ENCODE results near the gene RABGEF1.

DNA sequence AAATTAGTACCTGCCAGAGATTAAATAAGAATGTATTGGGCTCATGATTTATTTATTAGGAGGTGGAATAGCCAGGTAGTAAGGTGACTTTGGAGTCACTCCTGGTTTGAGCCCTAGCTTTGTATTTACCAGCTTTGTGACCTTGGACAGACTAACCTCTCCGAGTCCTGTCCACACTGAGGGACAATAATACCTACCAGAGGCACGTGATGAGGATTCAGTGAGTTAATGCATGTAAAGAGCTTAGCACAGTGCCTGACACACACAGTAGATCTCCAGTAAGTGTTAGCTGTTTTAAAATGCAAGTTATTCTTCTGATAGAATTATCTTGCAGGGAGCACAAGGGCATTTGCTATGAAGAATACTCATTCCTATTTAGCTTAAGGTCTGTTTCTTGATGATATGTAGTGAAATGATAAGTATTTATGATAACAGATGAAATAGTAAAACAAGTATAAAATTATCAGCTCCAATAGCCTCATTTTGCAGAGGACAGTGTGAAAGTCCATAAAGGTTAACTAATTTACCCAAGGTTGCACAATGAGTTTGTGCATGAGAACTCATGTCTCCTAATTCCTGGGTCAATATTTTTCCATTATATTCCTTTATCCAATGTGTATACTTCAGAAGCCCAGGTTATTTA lies 36.4 kb downstream of the RABGEF1 start:
- TF ChIP-seq YY1 (IDR thresholded peaks at IDR 0.05; ENCODE audit: insufficient read depth, insufficient read length) (no peak), ZNF274 (IDR thresholded peaks at IDR 0.05; ENCODE audit: low read depth, low read length) (no peak), SUZ12 (IDR thresholded peaks at IDR 0.05; ENCODE audit: extremely low read depth, insufficient read depth, insufficient read length) (no peak)
